ENCODE results near the gene SIRT3.
"Not testable (repeated sequence)": the region's sequence is repeated elsewhere in the genome, so short reads cannot be mapped to it uniquely, and the experiment has no call there.

Gene SIRT3

GRCh38 chr11:199004-199581 lies 37.0 kb downstream of the SIRT3 start:
- POLR2A ChIA-PET = no interaction called here
- DNase-seq (ENCODE audit: extremely low spot score) = no peak
- TF ChIP-seq SP1 (IDR thresholded peaks at IDR 0.05) (no peak), HDGF (IDR thresholded peaks at IDR 0.05; ENCODE audit: borderline replicate concordance) (no peak), ZNF384 (IDR thresholded peaks at IDR 0.05) (no peak), LEF1 (IDR thresholded peaks at IDR 0.05; ENCODE audit: borderline replicate concordance) (no peak), NFRKB (IDR thresholded peaks at IDR 0.05) (no peak), ELF4 (IDR thresholded peaks at IDR 0.05) (no peak), FOXM1 (IDR thresholded peaks at IDR 0.05; ENCODE audit: borderline replicate concordance) (no peak), FOXK2 (IDR thresholded peaks at IDR 0.05) (no peak), TARDBP (IDR thresholded peaks at IDR 0.05) (no peak), PKNOX1 (IDR thresholded peaks at IDR 0.05) (no peak), L3MBTL2 (conservative IDR thresholded peaks at IDR 0.05) (no peak), FOXA1 (IDR thresholded peaks at IDR 0.05) (no peak), BHLHE40 (IDR thresholded peaks at IDR 0.05; ENCODE audit: borderline replicate concordance) (no peak), CTBP1 (IDR thresholded peaks at IDR 0.05; ENCODE audit: borderline replicate concordance) (no peak), ARNT (IDR thresholded peaks at IDR 0.05) (no peak), SUZ12 (IDR thresholded peaks at IDR 0.05) (no peak)
- CTCF ChIA-PET = interaction anchor here (1.0 to 1.1 kb wide), 2 partner anchors 9 to 46 kb away, joined by 3 read pairs; partner anchors contain the start of gene RIC8A

GRCh38 chr11:198236-198806 lies 37.8 kb downstream of the SIRT3 start:
- no peak for DNase-seq (ENCODE audit: extremely low spot score)
- TF ChIP-seq FOXM1 (IDR thresholded peaks at IDR 0.05; ENCODE audit: borderline replicate concordance) (no peak), NFRKB (IDR thresholded peaks at IDR 0.05) (no peak), LEF1 (IDR thresholded peaks at IDR 0.05; ENCODE audit: borderline replicate concordance) (no peak), ARNT (IDR thresholded peaks at IDR 0.05) (no peak), L3MBTL2 (conservative IDR thresholded peaks at IDR 0.05) (no peak)
- CTCF ChIA-PET = interaction anchor here (1.0 kb wide), 1 partner anchor 9 kb away, joined by 3 read pairs; the partner anchor contains the start of gene RIC8A
- POLR2A ChIA-PET = no interaction called here

GRCh38 chr11:197741-198235 lies 38.4 kb downstream of the SIRT3 start:
- no peak for DNase-seq (ENCODE audit: extremely low spot score)
- TF ChIP-seq ARNT (IDR thresholded peaks at IDR 0.05) = no peak
- TF ChIP-seq ELF4 (IDR thresholded peaks at IDR 0.05) = no peak
- TF ChIP-seq L3MBTL2 (conservative IDR thresholded peaks at IDR 0.05) = no peak
- TF ChIP-seq LEF1 (IDR thresholded peaks at IDR 0.05; ENCODE audit: borderline replicate concordance) = no peak
- no peak for TF ChIP-seq FOXA1 (IDR thresholded peaks at IDR 0.05)
- no peak for TF ChIP-seq ZNF384 (IDR thresholded peaks at IDR 0.05)
- TF ChIP-seq FOXM1 (IDR thresholded peaks at IDR 0.05; ENCODE audit: borderline replicate concordance) = no peak
- no peak for TF ChIP-seq SP1 (IDR thresholded peaks at IDR 0.05)
- no peak for TF ChIP-seq FOXK2 (IDR thresholded peaks at IDR 0.05)
- no peak for TF ChIP-seq SUZ12 (IDR thresholded peaks at IDR 0.05)
- TF ChIP-seq HDGF (IDR thresholded peaks at IDR 0.05; ENCODE audit: borderline replicate concordance) = no peak
- TF ChIP-seq PKNOX1 (IDR thresholded peaks at IDR 0.05) = no peak
- TF ChIP-seq CTBP1 (IDR thresholded peaks at IDR 0.05; ENCODE audit: borderline replicate concordance) = no peak
- no peak for TF ChIP-seq NFRKB (IDR thresholded peaks at IDR 0.05)
- TF ChIP-seq TARDBP (IDR thresholded peaks at IDR 0.05) = no peak
- TF ChIP-seq BHLHE40 (IDR thresholded peaks at IDR 0.05; ENCODE audit: borderline replicate concordance) = no peak
- ChIA-PET CTCF (no interaction called here), POLR2A (interaction anchor here (1.1 kb wide), 1 partner anchor 9 kb away, joined by 3 read pairs; the partner anchor contains the start of genes BET1L and RIC8A)

GRCh38 chr11:196786-197731 lies 39.1 kb downstream of the SIRT3 start:
- POLR2A ChIA-PET = interaction anchor here (1.1 kb wide), 1 partner anchor 10 kb away, joined by 3 read pairs; the partner anchor contains the start of genes BET1L and RIC8A
- DNase-seq (ENCODE audit: extremely low spot score) = no peak
- CTCF ChIA-PET = no interaction called here
- TF ChIP-seq PKNOX1 (IDR thresholded peaks at IDR 0.05) (no peak), FOXA1 (IDR thresholded peaks at IDR 0.05) (no peak), L3MBTL2 (conservative IDR thresholded peaks at IDR 0.05) (no peak), SP1 (IDR thresholded peaks at IDR 0.05) (no peak), BHLHE40 (IDR thresholded peaks at IDR 0.05; ENCODE audit: borderline replicate concordance) (no peak), SUZ12 (IDR thresholded peaks at IDR 0.05) (no peak), TARDBP (IDR thresholded peaks at IDR 0.05) (no peak), ARNT (IDR thresholded peaks at IDR 0.05) (no peak), ELF4 (IDR thresholded peaks at IDR 0.05) (no peak), ZNF384 (IDR thresholded peaks at IDR 0.05) (no peak), HDGF (IDR thresholded peaks at IDR 0.05; ENCODE audit: borderline replicate concordance) (no peak), CTBP1 (IDR thresholded peaks at IDR 0.05; ENCODE audit: borderline replicate concordance) (no peak)

- DNase-seq (ENCODE audit: extremely low spot score); CTCF ChIA-PET; POLR2A ChIA-PET: not testable (repeated sequence)
These were observed 42.7 kb downstream of the SIRT3 start for GRCh38 chr11:193481-193880.

- POLR2A ChIA-PET; DNase-seq (ENCODE audit: extremely low spot score); CTCF ChIA-PET: not testable (repeated sequence)
These were observed 43.4 kb downstream of the SIRT3 start, which contains the start of gene SCGB1C1 for GRCh38 chr11:192674-193128. Gene SCGB1C1 (plus strand): TSS chr11:193078. CDS start chr11:193100, 22 bp downstream.

- POLR2A ChIA-PET, CTCF ChIA-PET: not testable (repeated sequence)
These were observed 44.4 kb downstream of the SIRT3 start for GRCh38 chr11:191490-192478.

GRCh38 chr11:190546-190945 lies 45.6 kb downstream of the SIRT3 start:
- CTCF ChIA-PET; DNase-seq (ENCODE audit: extremely low spot score); POLR2A ChIA-PET: not testable (repeated sequence)

More at GRCh38 chr11:191490-192478, 44.4 kb downstream of the SIRT3 start:
- DNase-seq (ENCODE audit: extremely low spot score) = not testable (repeated sequence)

- CTCF ChIA-PET; DNase-seq (ENCODE audit: extremely low spot score); POLR2A ChIA-PET: not testable (repeated sequence)
These were observed 46.3 kb downstream of the SIRT3 start for GRCh38 chr11:189843-190311.

All from HEK293T (cell line).